Endothelial cell of umbilical vein (primary cell): Measurements from ENCODE around the gene LTA4H. TPM values are rescaled to one million over a fixed set of nuclear protein-coding genes. Genes with fewer than 3 reads are reported as not detected.
A peak's percentile ranks its signal among the peaks of the same experiment; 100 is the strongest.

ENCODE experiments used
- BruUV-seq: library from RNA; stranded (reverse); fragments of 400-500 nt; replicated peaks from 2 replicates; lab custom pipeline; 2021; lab: Mats Ljungman, UMichigan
- CTCF ChIA-PET: fragments of 300-600, 350-600 bp; sonication (Branson Sonifier 250); formaldehyde crosslinking; loops from one replicate; lab custom pipeline; 2021; ENCODE audit warnings: antibody characterized with exemption, inconsistent platforms; lab: Charles Lee
- POLR2A ChIA-PET: fragments of 300-600, 350-600 bp; sonication (Branson Sonifier 250); formaldehyde crosslinking; loops from one replicate; lab custom pipeline; 2021; ENCODE audit warnings: antibody characterized with exemption, inconsistent platforms; lab: Charles Lee
- DNase-seq: peaks from one replicate; pipeline ENCODE4 v3.0.0-alpha.2; 2011; ENCODE audit warnings: low read depth, low spot score
- FAIRE-seq: peaks from 2 replicates; lab custom pipeline; 2011; peaks lifted over from hg19 to GRCh38; lab: Jason Lieb, UNC
- H2AFZ ChIP-seq: 2 replicates; pipeline ENCODE4 v1.6.0; 2012; ENCODE audit warnings: low read depth, low read length, control low read depth, inconsistent platforms
- H3K27ac ChIP-seq: 2 replicates; pipeline ENCODE4 v1.5.1; 2011; ENCODE audit warnings: low read depth, mild to moderate bottlenecking, control low read depth, low read length, moderate library complexity; ENCODE audit not compliant: insufficient read depth
- H3K27me3 ChIP-seq, 2 experiments: 2 replicates each; pipeline versions ENCODE4 v1.6.0 to v1.6.1; 2011; ENCODE audit warnings: low read length in 2 of 2, mixed read lengths in 1 of 2; ENCODE audit not compliant: control insufficient read depth in 2 of 2, insufficient read depth in 2 of 2
- H3K36me3 ChIP-seq, 2 experiments: 2 replicates in 1 of 2; 3 replicates in 1 of 2; pipeline ENCODE4 v1.5.1; 2011; ENCODE audit warnings: low read length in 2 of 2, mild to moderate bottlenecking in 1 of 2, moderate library complexity in 1 of 2; ENCODE audit not compliant: control insufficient read depth in 2 of 2, insufficient read depth in 2 of 2; ENCODE audit errors: extremely low read depth in 1 of 2
- H3K4me1 ChIP-seq: 3 replicates; pipeline ENCODE4 v1.5.1; 2011; ENCODE audit warnings: mild to moderate bottlenecking, low read length; ENCODE audit not compliant: control insufficient read depth, insufficient read depth; ENCODE audit errors: extremely low read depth
- H3K4me2 ChIP-seq: 2 replicates; pipeline ENCODE4 v1.6.1; 2011; ENCODE audit warnings: low read length, control low read depth, mixed read lengths; ENCODE audit not compliant: insufficient read depth
- H3K4me3 ChIP-seq, 3 experiments: fragments of 200-600 bp in 1 of 3; sonication (generic), shearing (Covaris generic) in 1 of 3; replicated peaks in 1 of 3; 2 replicates each; pipeline ENCODE4 v1.5.1; 2011 to 2016; ENCODE audit warnings: control low read depth in 3 of 3, low read length in 3 of 3, mild to moderate bottlenecking in 2 of 3, inconsistent platforms in 1 of 3, low read depth in 1 of 3, moderate library complexity in 1 of 3; ENCODE audit not compliant: insufficient read depth in 1 of 3
- H3K79me2 ChIP-seq: 2 replicates; pipeline ENCODE4 v1.6.0; 2012; ENCODE audit warnings: low read length, inconsistent platforms; ENCODE audit not compliant: control insufficient read depth, insufficient read depth
- H3K9ac ChIP-seq: replicated peaks from 2 replicates; pipeline ENCODE3; 2011; ENCODE audit warnings: low read length, control low read depth; ENCODE audit not compliant: insufficient read depth; ENCODE audit errors: extremely low read depth
- H3K9me1 ChIP-seq: replicated peaks from 3 replicates; pipeline ENCODE4 v1.6.0; 2011; ENCODE audit warnings: mild to moderate bottlenecking, low read length; ENCODE audit not compliant: control insufficient read depth, insufficient read depth; ENCODE audit errors: extremely low read depth
- H3K9me3 ChIP-seq: replicated peaks from 2 replicates; pipeline ENCODE4 v1.5.1; 2012; ENCODE audit warnings: low read length, inconsistent platforms; ENCODE audit not compliant: control insufficient read depth, insufficient read depth
- H4K20me1 ChIP-seq: replicated peaks from 2 replicates; pipeline ENCODE3; 2011; ENCODE audit warnings: mild to moderate bottlenecking, low read length; ENCODE audit not compliant: control insufficient read depth, insufficient read depth; ENCODE audit errors: extremely low read depth
- EZH2 ChIP-seq: IDR thresholded peaks from 2 replicates; pipeline ENCODE4 v1.6.1; 2012; ENCODE audit warnings: borderline replicate concordance, low read depth, mild to moderate bottlenecking, moderate library complexity, low read length, inconsistent platforms; ENCODE audit not compliant: severe bottlenecking
- FOS ChIP-seq: IDR thresholded peaks from 2 replicates; pipeline ENCODE4 v1.6.1; 2011; ENCODE audit warnings: mild to moderate bottlenecking, low read length, moderate library complexity, borderline replicate concordance; ENCODE audit not compliant: insufficient read depth
- GATA2 ChIP-seq: IDR thresholded peaks from 2 replicates; pipeline ENCODE4 v1.7.0; 2011; ENCODE audit warnings: low read depth, mild to moderate bottlenecking, moderate library complexity, mixed read lengths, low read length; ENCODE audit not compliant: insufficient read length, insufficient read depth
- JUN ChIP-seq: IDR thresholded peaks from 2 replicates; pipeline ENCODE4 v1.6.1; 2011; ENCODE audit warnings: borderline replicate concordance, low read depth; ENCODE audit not compliant: insufficient read length, insufficient read depth
- MYC ChIP-seq: IDR thresholded peaks from one replicate; pipeline ENCODE4 v1.6.1; 2011; ENCODE audit warnings: mild to moderate bottlenecking, low read depth, low read length
- POLR2A ChIP-seq: IDR thresholded peaks from 2 replicates; pipeline ENCODE4 v1.6.1; 2012; ENCODE audit warnings: low read depth, mild to moderate bottlenecking, control low read depth, low read length
- POLR2AphosphoS5 ChIP-seq: IDR thresholded peaks from 2 replicates; pipeline ENCODE4 v1.6.1; 2012; ENCODE audit warnings: low read depth, mild to moderate bottlenecking, control low read depth, low read length, moderate library complexity; ENCODE audit not compliant: insufficient read depth
- dilution Hi-C: fragments of 300-500 bp; cut with MboI; formaldehyde crosslinking; loops from one replicate; pipeline ENCODE4 v1.15.0; 2019; ENCODE audit warnings: low sequenced_read_pairs; ENCODE audit not compliant: extremely low pct_ligation_motif_present
- intact Hi-C: fragments of 100-400 bp; cut with micrococcal nuclease; formaldehyde crosslinking; loops from one replicate; pipeline ENCODE4 v1.10.0; 2022
- polyA plus RNA-seq, 4 experiments: library from polyadenylated mRNA; depleted of rRNA in 3 of 4; stranded (reverse) in 3 of 4; unstranded in 1 of 4; fragments of >200 nt; gene quantifications; 2 replicates each; pipeline versions ENCODE4 v1.2.1 to v1.2.3, GENCODE V29; 2011 to 2012; ENCODE audit warnings: missing spikeins in 1 of 4
- total RNA-seq: library from RNA; stranded (reverse); gene quantifications from 2 replicates; pipeline ENCODE4 v1.2.3, GENCODE V29; 2021

The LTA4H gene
- total and polyA plus RNA-seq, 2 donors (not counting 3 experiments of a cell fraction or from before 2014, with no cell fraction given) = 77.1 to 85.2 TPM

GRCh38 chr12:96053476-96054243 is 18.3 kb upstream of the LTA4H start:
- Histone ChIP-seq H3K79me2 (no peaks in the 10 kb centered on the region), H4K20me1 (no peaks in the 10 kb centered on the region), H3K4me2 (peak overlapping the region; percentile 47), H3K4me1 (peaks cover 28% of the 10 kb centered on the region), H3K9ac (peak overlapping the region; percentile 54), H2AFZ (peak overlapping the region; percentile 74), H3K27me3 (no peaks in the 10 kb centered on the region), H3K27ac (peak overlapping the region; percentile 88), H3K36me3 (no peaks in the 10 kb centered on the region), H3K9me3 (no peaks in the 10 kb centered on the region), H3K9me1 (no peaks in the 10 kb centered on the region), H3K4me3 (no peak overlapping the region)
- DNase-seq (no peak), FAIRE-seq (peak; percentile 80)
- ChIA-PET CTCF (interaction anchor here (1.0 to 1.3 kb wide), 2 partner anchors 91 to 162 kb away, joined by 3 to 7 read pairs; no protein-coding TSS in a partner anchor), POLR2A (interaction anchor here (1.6 kb wide), 1 partner anchor 347 kb away, joined by 3 read pairs; the partner anchor contains the start of gene CDK17)
- intact Hi-C loops (no loop called here), dilution Hi-C loops (no loop called here)
- TSS peak; percentile 79 for BruUV-seq
- TF ChIP-seq GATA2 = no peak
- TF ChIP-seq MYC = no peak
- TF ChIP-seq JUN = no peak
- no peak for TF ChIP-seq FOS

- Histone ChIP-seq H3K4me2 (no peak overlapping the region), H3K36me3 (no peaks in the 10 kb centered on the region), H3K27ac (no peak overlapping the region), H3K79me2 (no peaks in the 10 kb centered on the region), H3K4me3 (no peak overlapping the region), H4K20me1 (no peaks in the 10 kb centered on the region), H3K9ac (no peak overlapping the region), H3K4me1 (peaks cover 44% of the 10 kb centered on the region), H3K9me1 (no peaks in the 10 kb centered on the region), H3K27me3 (no peaks in the 10 kb centered on the region), H3K9me3 (no peaks in the 10 kb centered on the region), H2AFZ (no peak overlapping the region)
- TF ChIP-seq FOS (no peak), POLR2A (no peak), MYC (no peak), POLR2AphosphoS5 (no peak), GATA2 (no peak), JUN (no peak), EZH2 (no peak)
- intact Hi-C loops (no loop called here), dilution Hi-C loops (no loop called here)
- BruUV-seq = no TSS peak
- no peak for DNase-seq
- CTCF ChIA-PET = no interaction called here
- POLR2A ChIA-PET = no interaction called here
- no peak for FAIRE-seq
These were observed 16.5 kb upstream of the LTA4H start for GRCh38 chr12:96051756-96052485.
